Left lung (tissue), 10 donors: Measurements from ENCODE around the gene UCKL1. TPM values are rescaled to one million over a fixed set of nuclear protein-coding genes. Genes with fewer than 3 reads are reported as not detected.
"Not testable (repeated sequence)": the region's sequence is repeated elsewhere in the genome, so short reads cannot be mapped to it uniquely, and the experiment has no call there.

Experiments used
- ATAC-seq: fragments of 200-7000 bp; cut with Tn5 transposase; one replicate; pipeline ENCODE4 v1.9.1; 2020; ENCODE audit warnings: moderate library complexity
- DNase-seq, 4 donors: peaks; one replicate each; pipeline ENCODE4 v3.0.0-alpha.2; 2013 to 2020
- H3K27ac ChIP-seq, 2 donors: fragments of 200-600 bp; sonication (generic) in 1 of 2; one replicate each; pipeline versions ENCODE4 v1.5.0 to v1.8.0; 2020 to 2021
- H3K27me3 ChIP-seq, 2 donors: fragments of 200-600 bp; sonication (generic) in 1 of 2; one replicate each; pipeline versions ENCODE4 v1.5.0 to v1.8.0; 2020 to 2021
- H3K36me3 ChIP-seq, 2 donors: fragments of 200-600 bp; sonication (generic) in 1 of 2; one replicate each; pipeline versions ENCODE4 v1.5.0 to v1.8.0; 2020 to 2021
- H3K4me1 ChIP-seq, 2 donors: fragments of 200-600 bp; one replicate each; pipeline ENCODE4 v1.8.0; 2021
- H3K4me3 ChIP-seq, 2 donors: fragments of 200-600 bp; sonication (generic) in 1 of 2; one replicate each; pipeline versions ENCODE4 v1.5.0 to v1.8.0; 2020 to 2021; ENCODE audit warnings: mild to moderate bottlenecking in 1 of 2
- H3K9me3 ChIP-seq, 2 donors: fragments of 200-600 bp; sonication (generic) in 1 of 2; one replicate each; pipeline versions ENCODE4 v1.5.0 to v1.8.0; 2020 to 2021
- intact Hi-C, 2 donors: fragments of 100-400 bp; cut with DNase I; formaldehyde crosslinking; loops; one replicate each; pipeline versions ENCODE4 v1.11.2 to v1.14.2; 2022
- polyA plus RNA-seq, 6 donors: library from polyadenylated mRNA; unstranded; fragments of 120-200 nt; gene quantifications; one replicate each; pipeline ENCODE4 v1.2.1, GENCODE V29; 2013; ENCODE audit not compliant: insufficient read length in 6 of 6
- total RNA-seq, 2 donors: library from RNA; stranded (reverse); fragmentation: NEBNext Ultra II Directional; extraction: Animal tissue kit (Norgen Biotek cat#: 25700); gene quantifications; one replicate each; pipeline ENCODE4 v1.2.1, GENCODE V29; 2021
- TF ChIP-seq, protein P1 (sequence below), 2 donors: fragments of 200-600 bp; sonication (generic) in 1 of 2; IDR thresholded peaks; one replicate each; pipeline versions ENCODE4 v1.5.0 to v1.8.0; 2021; ENCODE audit warnings: antibody characterized with exemption in 2 of 2
- donor health status: DM: no; HTN: yes; CAD: no.
- donor health status: DM: no; HTN: no; CAD: no.

UCKL1 gene
- total and polyA plus RNA-seq, 8 donors, result 26.7 to 68.8 (median 53.2) TPM

DNA sequence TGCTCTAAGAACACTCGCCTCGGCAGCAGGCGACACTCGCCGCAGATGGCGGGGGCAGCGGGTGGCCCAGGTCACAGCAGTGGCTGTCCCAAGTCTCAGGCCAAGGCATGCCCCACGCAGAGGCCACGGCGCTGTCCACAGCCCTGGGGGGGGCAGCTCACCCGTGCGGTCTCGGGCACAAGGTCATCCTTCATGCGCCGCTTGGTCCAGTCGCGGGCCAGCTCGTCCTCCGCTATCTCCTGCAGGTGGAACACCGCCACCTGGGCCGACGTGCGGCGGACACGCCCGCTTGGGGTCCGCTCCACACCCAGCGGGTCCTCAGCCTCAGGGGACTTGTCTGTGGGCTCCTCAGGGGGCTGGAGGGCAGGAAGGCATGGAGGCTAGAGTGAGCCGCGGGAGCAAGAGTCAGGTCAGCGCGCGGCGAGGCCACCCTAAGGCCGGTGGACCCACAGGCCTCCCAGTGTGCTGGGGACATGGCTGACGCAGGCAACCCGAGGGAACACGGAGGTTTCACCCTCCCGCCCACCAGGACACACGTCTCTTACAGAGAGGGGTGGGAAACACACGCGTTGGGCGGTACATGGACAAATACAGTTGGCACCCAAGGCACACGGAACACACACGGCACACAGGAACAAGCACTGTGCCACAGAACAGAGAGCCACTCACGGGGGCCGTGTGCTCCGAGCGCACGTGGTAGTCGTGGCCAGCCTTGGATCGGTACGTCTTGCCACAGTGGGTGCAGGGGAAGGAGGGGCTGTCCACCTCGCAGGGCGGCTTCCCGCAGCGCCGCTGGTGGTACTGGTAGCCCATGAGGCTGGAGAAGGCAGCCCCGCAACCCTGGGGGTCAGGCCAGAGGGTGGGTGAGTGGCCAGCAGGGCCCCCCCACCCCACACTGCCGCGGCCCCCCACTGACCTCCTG lies 6.5 kb upstream of the UCKL1 start:
- intact Hi-C loops, result no loop called here
- TF ChIP-seq, protein P1, sequence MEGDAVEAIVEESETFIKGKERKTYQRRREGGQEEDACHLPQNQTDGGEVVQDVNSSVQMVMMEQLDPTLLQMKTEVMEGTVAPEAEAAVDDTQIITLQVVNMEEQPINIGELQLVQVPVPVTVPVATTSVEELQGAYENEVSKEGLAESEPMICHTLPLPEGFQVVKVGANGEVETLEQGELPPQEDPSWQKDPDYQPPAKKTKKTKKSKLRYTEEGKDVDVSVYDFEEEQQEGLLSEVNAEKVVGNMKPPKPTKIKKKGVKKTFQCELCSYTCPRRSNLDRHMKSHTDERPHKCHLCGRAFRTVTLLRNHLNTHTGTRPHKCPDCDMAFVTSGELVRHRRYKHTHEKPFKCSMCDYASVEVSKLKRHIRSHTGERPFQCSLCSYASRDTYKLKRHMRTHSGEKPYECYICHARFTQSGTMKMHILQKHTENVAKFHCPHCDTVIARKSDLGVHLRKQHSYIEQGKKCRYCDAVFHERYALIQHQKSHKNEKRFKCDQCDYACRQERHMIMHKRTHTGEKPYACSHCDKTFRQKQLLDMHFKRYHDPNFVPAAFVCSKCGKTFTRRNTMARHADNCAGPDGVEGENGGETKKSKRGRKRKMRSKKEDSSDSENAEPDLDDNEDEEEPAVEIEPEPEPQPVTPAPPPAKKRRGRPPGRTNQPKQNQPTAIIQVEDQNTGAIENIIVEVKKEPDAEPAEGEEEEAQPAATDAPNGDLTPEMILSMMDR (IDR thresholded peaks at IDR 0.05), result no peak
- Histone ChIP-seq H3K27me3 (no peaks in the 10 kb centered on the region), H3K27ac (no peak overlapping the region), H3K4me1 (peaks cover 2 to 6% of the 10 kb centered on the region in 2 donors), H3K36me3 (peaks cover 0 to 70% of the 10 kb centered on the region in 2 donors), H3K9me3 (no peaks in the 10 kb centered on the region), H3K4me3 (no peak overlapping the region)
- DNase-seq, result peak in 1 of 4 donors; percentile 82
- no peak for ATAC-seq

DNA sequence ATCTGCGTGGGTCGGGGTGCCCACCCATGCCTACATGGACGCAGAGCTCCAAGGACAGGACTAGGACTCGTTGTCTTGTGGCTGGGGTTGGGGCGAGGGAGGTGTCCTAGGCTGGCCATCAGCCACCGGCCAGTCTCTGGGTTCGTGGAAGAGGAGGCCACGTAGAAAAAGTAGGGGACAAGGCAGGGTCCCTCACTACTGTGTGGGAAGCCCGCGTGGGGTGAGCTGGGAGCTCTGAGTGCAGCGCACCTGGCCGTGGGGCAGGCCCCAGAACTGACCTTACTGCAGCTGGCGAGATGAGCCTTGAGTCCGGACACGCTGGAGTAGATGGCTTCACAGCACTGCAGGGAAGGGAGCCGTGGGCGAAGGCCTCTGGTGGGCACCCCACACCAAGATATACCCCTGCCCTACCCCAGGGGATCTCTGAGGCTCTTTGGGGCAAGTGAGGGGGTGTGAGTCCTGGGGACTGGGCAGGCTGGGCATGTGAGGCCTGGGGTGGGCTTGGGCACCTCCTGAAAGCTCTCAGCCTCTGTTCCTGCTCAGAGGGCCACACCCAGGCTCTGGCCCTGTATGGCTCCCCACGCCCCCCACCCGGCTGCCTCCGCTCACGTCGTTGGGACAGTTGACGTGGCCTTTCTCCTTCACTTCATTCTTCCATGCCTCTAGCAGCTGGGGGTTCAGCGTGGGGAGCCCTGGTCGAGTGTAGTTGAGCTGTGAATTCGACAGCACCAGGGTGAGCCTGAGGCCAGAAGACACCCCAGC lies 5.6 kb upstream of the UCKL1 start:
- Histone ChIP-seq H3K27me3 (no peaks in the 10 kb centered on the region), H3K4me3 (no peak overlapping the region), H3K9me3 (no peaks in the 10 kb centered on the region), H3K36me3 (peaks cover 0 to 61% of the 10 kb centered on the region in 2 donors), H3K4me1 (peaks cover 10 to 14% of the 10 kb centered on the region in 2 donors), H3K27ac (no peak overlapping the region)
- DNase-seq, result peak in 1 of 4 donors; percentile 57
- intact Hi-C loops, result no loop called here
- no peak for ATAC-seq
- TF ChIP-seq, protein P1 (IDR thresholded peaks at IDR 0.05), result no peak

DNA sequence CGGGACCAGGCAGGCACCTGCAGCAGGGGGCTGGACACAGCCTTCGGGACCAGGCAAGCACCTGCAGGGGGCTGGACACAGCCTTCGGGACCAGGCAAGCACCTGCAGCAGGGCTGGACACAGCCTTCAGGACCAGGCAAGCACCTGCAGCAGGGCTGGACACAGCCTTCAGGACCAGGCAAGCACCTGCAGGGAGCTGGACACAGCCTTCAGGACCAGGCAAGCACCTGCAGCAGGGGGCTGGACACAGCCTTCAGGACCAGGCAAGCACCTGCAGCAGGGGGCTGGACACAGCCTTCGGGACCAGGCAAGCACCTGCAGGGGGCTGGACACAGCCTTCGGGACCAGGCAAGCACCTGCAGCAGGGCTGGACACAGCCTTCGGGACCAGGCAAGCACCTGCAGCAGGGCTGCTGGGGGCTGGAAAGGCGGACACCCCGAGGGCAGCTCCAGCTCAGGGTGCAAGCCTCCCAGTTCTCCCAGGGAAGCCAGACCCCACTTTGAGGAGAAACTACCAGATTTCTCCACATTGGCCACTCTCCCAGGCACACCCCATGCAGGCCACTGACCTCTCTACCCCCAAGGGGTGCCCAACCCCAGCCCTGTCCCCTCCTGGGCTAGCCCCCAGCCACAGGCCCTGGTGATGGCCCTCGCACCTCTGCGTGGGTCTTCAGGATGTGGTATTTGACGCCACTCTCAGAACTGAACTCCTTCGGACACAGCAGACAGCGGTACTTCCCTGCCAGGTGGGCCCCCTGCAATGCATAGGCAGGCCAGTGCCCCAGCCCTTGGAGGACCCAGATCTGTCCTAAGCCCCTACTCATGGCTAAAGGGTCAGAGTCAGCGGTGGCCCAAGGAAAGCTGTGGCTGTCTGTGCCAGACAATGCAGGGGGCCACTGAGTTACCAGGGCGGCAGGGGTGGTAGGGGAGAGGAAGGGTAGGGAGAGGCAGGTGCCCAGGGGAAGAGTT lies 4.7 kb upstream of the UCKL1 start:
- peaks cover 0 to 53% of the 10 kb centered on the region in 2 donors for H3K36me3 ChIP-seq
- H3K9me3 ChIP-seq, ATAC-seq, H3K27ac ChIP-seq, H3K27me3 ChIP-seq, intact Hi-C loops, H3K4me3 ChIP-seq: not testable (repeated sequence)
- peaks cover 12 to 17% of the 10 kb centered on the region in 2 donors for H3K4me1 ChIP-seq
- DNase-seq, result peak in 1 of 4 donors; percentile 51

DNA sequence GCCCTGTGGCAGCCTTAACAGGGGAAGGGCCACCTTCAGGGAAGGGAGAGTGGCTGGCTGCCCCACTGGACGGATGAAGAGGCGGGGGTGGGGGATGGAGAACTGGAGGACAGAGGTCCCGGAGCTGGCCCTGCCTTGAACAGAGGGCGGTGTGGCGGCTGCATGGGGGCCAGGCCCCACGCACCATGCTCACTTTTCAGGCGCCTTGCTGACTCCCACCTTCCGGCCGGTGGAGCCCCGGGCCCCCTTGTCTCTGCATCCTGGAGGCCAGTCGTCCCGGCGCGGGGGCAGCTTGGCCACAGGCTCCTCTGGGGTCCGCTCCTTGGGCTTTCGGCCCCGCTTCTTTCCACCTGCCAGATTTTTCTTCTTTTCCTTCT lies 3.5 kb upstream of the UCKL1 start:
- ATAC-seq, result no peak
- Histone ChIP-seq H3K4me1 (peaks cover 15 to 29% of the 10 kb centered on the region in 2 donors), H3K9me3 (no peaks in the 10 kb centered on the region), H3K27ac (no peak overlapping the region), H3K27me3 (no peaks in the 10 kb centered on the region), H3K36me3 (peaks cover 0 to 53% of the 10 kb centered on the region in 2 donors), H3K4me3 (no peak overlapping the region)
- TF ChIP-seq, protein P1 (IDR thresholded peaks at IDR 0.05), result no peak
- peak in 1 of 4 donors; percentile 74 for DNase-seq
- intact Hi-C loops, result no loop called here
